ENCODE data around the gene GREB1L. TPM values are rescaled to one million over a fixed set of nuclear protein-coding genes. Genes with fewer than 3 reads are reported as not detected.

GREB1L gene
- total and polyA plus RNA-seq, 5 donors = 7.4 to 31.4 (median 23.4) TPM

GRCh38 chr18:21456428-21457178, 214.6 kb downstream of the GREB1L start:
- intact Hi-C loops (cut with DNase I) = loop anchor here in 1 of 4 donors (10.0 kb wide), 1 partner anchor 212 kb away; the partner anchor contains the start of gene GREB1L
- H3K4me1 ChIP-seq (ENCODE audit: control insufficient read depth, insufficient read depth, low read length) = peaks cover 7% of the 10 kb centered on the region
- no peak overlapping the region for H3K27ac ChIP-seq (ENCODE audit: low read length)
- ATAC-seq = no peak
- H3K27me3 ChIP-seq (ENCODE audit: control insufficient read depth, insufficient read depth) = no peaks in the 10 kb centered on the region
- no peaks in the 10 kb centered on the region for H3K9me3 ChIP-seq (ENCODE audit: control insufficient read depth, low read length)
- WGBS = 73% methylated on average over 5 of the region's 5 CpGs
- DNase-seq = no peak
- H3K4me3 ChIP-seq (ENCODE audit: low read length) = no peak overlapping the region

- intact Hi-C loops (cut with DNase I) = loop anchor here in 1 of 4 donors (10.0 kb wide), 1 partner anchor 212 kb away; the partner anchor contains the start of gene GREB1L
Observed at GRCh38 chr18:21457179-21457535, 215.1 kb downstream of the GREB1L start.

DNA sequence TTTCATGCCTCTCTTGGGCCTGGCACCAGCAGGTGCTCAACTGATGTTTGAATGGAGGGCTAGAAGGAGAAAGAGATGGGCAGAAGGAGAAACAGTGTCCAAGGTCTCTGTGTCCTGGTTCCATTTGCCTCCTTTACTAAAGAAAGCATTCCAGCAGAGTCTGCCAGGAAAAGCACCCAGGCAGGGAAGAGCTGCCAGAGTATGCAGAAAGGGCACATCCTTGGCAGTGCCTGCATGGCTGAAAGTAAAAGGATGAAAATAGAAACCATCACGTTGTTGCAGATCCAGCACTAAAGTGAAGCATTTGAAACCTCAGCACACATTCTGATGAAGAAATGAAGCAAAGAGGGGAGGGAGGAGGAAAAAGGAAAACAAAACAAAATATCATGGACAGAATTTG, 216.3 kb downstream of the GREB1L start:
- H3K4me3 ChIP-seq (ENCODE audit: low read length) = no peak overlapping the region
- peak overlapping the region; percentile 87 for H3K27ac ChIP-seq (ENCODE audit: low read length)
- ATAC-seq = peak; percentile 78 to 86
- intact Hi-C loops (cut with DNase I) = loop anchor here in 1 of 4 donors (10.0 kb wide), 1 partner anchor 214 kb away; the partner anchor contains the start of gene GREB1L
- peak; percentile 29 to 68 (median 66) for DNase-seq
- no peaks in the 10 kb centered on the region for H3K9me3 ChIP-seq (ENCODE audit: control insufficient read depth, low read length)
- peaks cover 7% of the 10 kb centered on the region for H3K4me1 ChIP-seq (ENCODE audit: control insufficient read depth, insufficient read depth, low read length)
- no peaks in the 10 kb centered on the region for H3K27me3 ChIP-seq (ENCODE audit: control insufficient read depth, insufficient read depth)
- WGBS = 45% methylated on average over 1 of the region's 1 CpG

More at GRCh38 chr18:21457179-21457535, 215.1 kb downstream of the GREB1L start:
- Histone ChIP-seq H3K27ac (ENCODE audit: low read length) (no peak overlapping the region), H3K4me3 (ENCODE audit: low read length) (no peak overlapping the region), H3K4me1 (ENCODE audit: control insufficient read depth, insufficient read depth, low read length) (peaks cover 7% of the 10 kb centered on the region), H3K27me3 (ENCODE audit: control insufficient read depth, insufficient read depth) (no peaks in the 10 kb centered on the region), H3K9me3 (ENCODE audit: control insufficient read depth, low read length) (no peaks in the 10 kb centered on the region)
- DNase-seq (no peak), ATAC-seq (no peak)

GRCh38 chr18:21458788-21459187, 216.8 kb downstream of the GREB1L start:
- H3K4me3 ChIP-seq (ENCODE audit: low read length) = no peak overlapping the region
- 62% methylated on average over 6 of the region's 6 CpGs for WGBS

GRCh38 chr18:21459706-21460286, 217.8 kb downstream of the GREB1L start:
- Histone ChIP-seq H3K4me3 (ENCODE audit: low read length) (no peak overlapping the region), H3K27me3 (ENCODE audit: control insufficient read depth, insufficient read depth) (no peaks in the 10 kb centered on the region), H3K27ac (ENCODE audit: low read length) (peak overlapping the region; percentile 51), H3K9me3 (ENCODE audit: control insufficient read depth, low read length) (no peaks in the 10 kb centered on the region), H3K4me1 (ENCODE audit: control insufficient read depth, insufficient read depth, low read length) (peaks cover 4% of the 10 kb centered on the region)
- intact Hi-C loops (cut with DNase I) = loop anchor here in 2 of 4 donors (10.0 kb wide), 2 partner anchors 65 to 215 kb away; partner anchors contain the start of gene GREB1L (in 1 of the 2)
- peak in 1 of 2 donors; percentile 22 for ATAC-seq
- WGBS = 90% methylated on average over 10 of the region's 10 CpGs
- DNase-seq = no peak

More at GRCh38 chr18:21458788-21459187, 216.8 kb downstream of the GREB1L start:
- DNase-seq (no peak), ATAC-seq (no peak)
- intact Hi-C loops (cut with DNase I) = loop anchor here in 1 of 4 donors (10.0 kb wide), 1 partner anchor 214 kb away; the partner anchor contains the start of gene GREB1L
- H3K27me3 ChIP-seq (ENCODE audit: control insufficient read depth, insufficient read depth) = no peaks in the 10 kb centered on the region
- H3K9me3 ChIP-seq (ENCODE audit: control insufficient read depth, low read length) = no peaks in the 10 kb centered on the region
- H3K27ac ChIP-seq (ENCODE audit: low read length) = peak overlapping the region; percentile 75
- peaks cover 4% of the 10 kb centered on the region for H3K4me1 ChIP-seq (ENCODE audit: control insufficient read depth, insufficient read depth, low read length)

DNA sequence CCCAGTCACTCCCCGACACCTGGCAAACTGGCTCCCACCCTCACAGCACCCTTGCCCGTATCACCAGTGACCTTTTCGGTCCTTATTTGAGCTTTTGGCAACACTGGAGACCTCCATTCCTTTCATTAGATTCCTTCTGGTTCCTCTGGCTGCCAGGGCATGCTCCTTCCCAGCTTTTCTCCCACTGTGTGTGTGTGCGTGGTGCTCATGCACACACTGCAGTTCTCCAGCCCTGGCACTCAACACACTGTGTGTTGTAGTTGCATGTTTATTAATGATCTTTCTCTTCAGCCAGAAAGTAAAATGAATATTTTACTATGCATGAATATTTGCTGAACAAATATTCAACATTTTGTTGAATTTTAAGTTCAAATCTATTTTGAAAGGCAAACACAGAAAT, 219.4 kb downstream of the GREB1L start:
- peak overlapping the region; percentile 20 for H3K27ac ChIP-seq (ENCODE audit: low read length)

GRCh38 chr18:21463718-21464117, 221.7 kb downstream of the GREB1L start:
- Histone ChIP-seq H3K9me3 (ENCODE audit: control insufficient read depth, low read length) (no peaks in the 10 kb centered on the region), H3K4me3 (ENCODE audit: low read length) (no peak overlapping the region), H3K27ac (ENCODE audit: low read length) (no peak overlapping the region), H3K27me3 (ENCODE audit: control insufficient read depth, insufficient read depth) (no peaks in the 10 kb centered on the region), H3K4me1 (ENCODE audit: control insufficient read depth, insufficient read depth, low read length) (peaks cover 4% of the 10 kb centered on the region)
- ATAC-seq (peak; percentile 29 to 65), DNase-seq (no peak)
- WGBS = 22% methylated on average over 3 of the region's 3 CpGs
- intact Hi-C loops (cut with DNase I) = loop anchor here in 1 of 4 donors (10.0 kb wide), 1 partner anchor 61 kb away; no protein-coding TSS in a partner anchor

More for the DNA sequence above, 219.4 kb downstream of the GREB1L start:
- no peaks in the 10 kb centered on the region for H3K9me3 ChIP-seq (ENCODE audit: control insufficient read depth, low read length)
- DNase-seq (no peak), ATAC-seq (no peak)
- H3K27me3 ChIP-seq (ENCODE audit: control insufficient read depth, insufficient read depth) = no peaks in the 10 kb centered on the region
- intact Hi-C loops (cut with DNase I) = loop anchor here in 1 of 4 donors (10.0 kb wide), 1 partner anchor 63 kb away; no protein-coding TSS in a partner anchor
- WGBS = 73% methylated on average over 4 of the region's 4 CpGs
- H3K4me3 ChIP-seq (ENCODE audit: low read length) = no peak overlapping the region
- peaks cover 4% of the 10 kb centered on the region for H3K4me1 ChIP-seq (ENCODE audit: control insufficient read depth, insufficient read depth, low read length)

- intact Hi-C loops (cut with DNase I) = loop anchor here in 1 of 4 donors (10.0 kb wide), 1 partner anchor 56 kb away; no protein-coding TSS in a partner anchor
- ATAC-seq (no peak), DNase-seq (no peak)
- H3K9me3 ChIP-seq (ENCODE audit: control insufficient read depth, low read length) = no peaks in the 10 kb centered on the region
- 76% methylated on average over 4 of the region's 4 CpGs for WGBS
- no peaks in the 10 kb centered on the region for H3K4me1 ChIP-seq (ENCODE audit: control insufficient read depth, insufficient read depth, low read length)
- no peak overlapping the region for H3K27ac ChIP-seq (ENCODE audit: low read length)
- no peaks in the 10 kb centered on the region for H3K27me3 ChIP-seq (ENCODE audit: control insufficient read depth, insufficient read depth)
- no peak overlapping the region for H3K4me3 ChIP-seq (ENCODE audit: low read length)
Observed at GRCh38 chr18:21468514-21469164, 226.6 kb downstream of the GREB1L start.

DNA sequence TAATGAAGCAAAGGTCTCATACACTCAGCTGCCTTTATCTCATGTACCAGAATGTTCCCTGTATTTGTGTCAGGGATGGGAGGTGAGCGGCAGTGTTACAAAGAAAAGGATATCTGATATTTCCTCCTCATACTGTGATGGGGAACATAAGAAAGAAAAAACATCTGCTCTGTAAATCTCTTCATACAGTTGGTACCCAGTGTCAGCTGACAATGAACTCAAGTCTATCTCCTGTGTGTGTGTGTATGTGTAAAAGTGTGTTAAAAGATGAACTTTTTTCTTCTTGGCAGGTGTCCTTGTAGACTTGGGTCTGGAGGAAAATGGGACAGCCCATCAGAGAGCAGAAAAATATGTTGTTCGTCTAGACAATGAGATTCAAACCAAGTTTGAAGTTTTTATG, 230.7 kb downstream of the GREB1L start:
- intact Hi-C loops (cut with DNase I) = no loop called here
- Histone ChIP-seq H3K27ac (ENCODE audit: low read length) (no peak overlapping the region), H3K27me3 (ENCODE audit: control insufficient read depth, insufficient read depth) (no peaks in the 10 kb centered on the region), H3K4me1 (ENCODE audit: control insufficient read depth, insufficient read depth, low read length) (no peaks in the 10 kb centered on the region), H3K4me3 (ENCODE audit: low read length) (no peak overlapping the region), H3K9me3 (ENCODE audit: control insufficient read depth, low read length) (no peaks in the 10 kb centered on the region)
- 84% methylated on average over 2 of the region's 2 CpGs for WGBS
- no peak for DNase-seq
- no peak for ATAC-seq

GRCh38 chr18:21474621-21475020, 232.6 kb downstream of the GREB1L start:
- DNase-seq = no peak
- WGBS = 89% methylated on average over 2 of the region's 2 CpGs

More at GRCh38 chr18:21474621-21475020, 232.6 kb downstream of the GREB1L start:
- no peak overlapping the region for H3K4me3 ChIP-seq (ENCODE audit: low read length)
- intact Hi-C loops (cut with DNase I) = no loop called here
- no peak overlapping the region for H3K27ac ChIP-seq (ENCODE audit: low read length)
- no peaks in the 10 kb centered on the region for H3K9me3 ChIP-seq (ENCODE audit: control insufficient read depth, low read length)
- no peaks in the 10 kb centered on the region for H3K4me1 ChIP-seq (ENCODE audit: control insufficient read depth, insufficient read depth, low read length)
- no peaks in the 10 kb centered on the region for H3K27me3 ChIP-seq (ENCODE audit: control insufficient read depth, insufficient read depth)
- no peak for ATAC-seq
